Fibroblast of lung (primary cell): ENCODE measurements around the gene ACSS3. TPM values are rescaled to one million over a fixed set of nuclear protein-coding genes. Genes with fewer than 3 reads are reported as not detected.

ENCODE experiments used
- DNase-seq, 2 donors: peaks; one replicate each; pipeline versions ENCODE4 v3.0.0 to v3.0.0-alpha.2; 2010; ENCODE audit warnings: low read depth in 2 of 2
- H2AFZ ChIP-seq: 2 replicates; pipeline ENCODE4 v1.5.1; 2012; ENCODE audit warnings: low read length, control low read depth, inconsistent platforms
- H3K27ac ChIP-seq: 2 replicates; pipeline ENCODE4 v1.5.1; 2011; ENCODE audit warnings: low read length, control low read depth; ENCODE audit not compliant: insufficient read depth
- H3K27me3 ChIP-seq: 2 replicates; pipeline ENCODE4 v1.5.1; 2011; ENCODE audit warnings: mild to moderate bottlenecking, low read length; ENCODE audit not compliant: control insufficient read depth, insufficient read depth
- H3K36me3 ChIP-seq: 2 replicates; pipeline ENCODE4 v1.5.1; 2011; ENCODE audit warnings: low read length; ENCODE audit not compliant: control insufficient read depth, insufficient read depth
- H3K4me1 ChIP-seq: 2 replicates; pipeline ENCODE4 v1.5.1; 2011; ENCODE audit warnings: low read length; ENCODE audit not compliant: control insufficient read depth, insufficient read depth; ENCODE audit errors: extremely low read depth
- H3K4me2 ChIP-seq: 2 replicates; pipeline ENCODE4 v1.5.1; 2011; ENCODE audit warnings: low read length, control low read depth; ENCODE audit not compliant: insufficient read depth; ENCODE audit errors: extremely low read depth
- H3K4me3 ChIP-seq, 4 experiments: fragments of 200-600 bp in 1 of 4; sonication (generic) in 1 of 4; replicated peaks in 1 of 4; 2 replicates each; pipeline ENCODE4 v1.5.1; 2011 to 2016; ENCODE audit warnings: low read length in 4 of 4, low read depth in 3 of 4, mild to moderate bottlenecking in 3 of 4, control low read depth in 2 of 4, inconsistent platforms in 1 of 4, mixed read lengths in 1 of 4; ENCODE audit not compliant: insufficient read depth in 1 of 4; ENCODE audit errors: control extremely low read depth in 1 of 4
- H3K79me2 ChIP-seq: 2 replicates; pipeline ENCODE4 v1.5.1; 2012; ENCODE audit warnings: mild to moderate bottlenecking, low read length, inconsistent platforms; ENCODE audit not compliant: control insufficient read depth, insufficient read depth
- H3K9ac ChIP-seq: 2 replicates; pipeline ENCODE4 v1.5.1; 2011; ENCODE audit warnings: mild to moderate bottlenecking, low read length, control low read depth; ENCODE audit not compliant: insufficient read depth
- H3K9me3 ChIP-seq: 2 replicates; pipeline ENCODE4 v1.5.1; 2012; ENCODE audit warnings: low read depth, low read length; ENCODE audit not compliant: control insufficient read depth, insufficient read depth
- H4K20me1 ChIP-seq: 2 replicates; pipeline ENCODE4 v1.5.1; 2011; ENCODE audit warnings: low read length; ENCODE audit not compliant: control insufficient read depth, insufficient read depth; ENCODE audit errors: extremely low read depth
- EZH2 ChIP-seq: IDR thresholded peaks from 2 replicates; pipeline ENCODE4 v1.5.1; 2012; ENCODE audit warnings: low read length, control low read depth, mild to moderate bottlenecking; ENCODE audit errors: missing control alignments
- polyA plus RNA-seq, 2 donors: library from polyadenylated mRNA; depleted of rRNA in 1 of 2; stranded (reverse) in 1 of 2; unstranded in 1 of 2; fragments of >200 nt; gene quantifications; 2 replicates each; pipeline ENCODE4 v1.2.1, GENCODE V29; 2011 to 2012; ENCODE audit warnings: missing spikeins in 1 of 2
- total RNA-seq: library from RNA; depleted of rRNA; stranded (reverse); fragments of >200 nt; gene quantifications from 2 replicates; pipeline ENCODE4 v1.2.1, GENCODE V29; 2014
- TF ChIP-seq, protein P1 (sequence below), 2 donors: IDR thresholded peaks in 1 of 2; conservative IDR thresholded peaks in 1 of 2; 1 replicate in 1 of 2; 2 replicates in 1 of 2; pipeline ENCODE4 v1.5.1; 2011 to 2012; ENCODE audit warnings: low read length in 2 of 2, control low read depth in 1 of 2, inconsistent platforms in 1 of 2, low read depth in 1 of 2, mild to moderate bottlenecking in 1 of 2

The ACSS3 gene
- total and polyA plus RNA-seq, 2 donors (not counting 1 experiment from before 2014, with no cell fraction given) = 10.3 to 47.4 TPM

DNA sequence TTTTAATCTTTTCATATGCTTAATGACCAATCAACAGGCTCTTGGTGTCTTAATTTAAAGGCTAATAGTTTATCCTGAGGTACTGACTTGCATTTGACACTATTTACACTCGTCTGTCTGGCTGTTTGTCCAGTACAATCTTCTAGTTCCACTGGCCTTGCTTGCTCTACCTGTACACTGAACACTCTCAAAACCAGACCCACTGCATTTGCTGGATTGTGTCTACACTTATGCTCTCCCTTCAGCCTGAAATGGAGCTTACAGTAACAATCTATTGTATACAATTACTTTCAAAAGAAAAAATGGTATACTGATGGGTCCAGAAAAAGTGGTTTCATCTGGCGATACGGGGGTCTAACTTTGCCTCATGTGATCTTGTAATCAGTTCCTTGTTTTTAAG, 2.3 kb upstream of the ACSS3 start:
- TF ChIP-seq EZH2 = no peak
- TF ChIP-seq, protein P1, sequence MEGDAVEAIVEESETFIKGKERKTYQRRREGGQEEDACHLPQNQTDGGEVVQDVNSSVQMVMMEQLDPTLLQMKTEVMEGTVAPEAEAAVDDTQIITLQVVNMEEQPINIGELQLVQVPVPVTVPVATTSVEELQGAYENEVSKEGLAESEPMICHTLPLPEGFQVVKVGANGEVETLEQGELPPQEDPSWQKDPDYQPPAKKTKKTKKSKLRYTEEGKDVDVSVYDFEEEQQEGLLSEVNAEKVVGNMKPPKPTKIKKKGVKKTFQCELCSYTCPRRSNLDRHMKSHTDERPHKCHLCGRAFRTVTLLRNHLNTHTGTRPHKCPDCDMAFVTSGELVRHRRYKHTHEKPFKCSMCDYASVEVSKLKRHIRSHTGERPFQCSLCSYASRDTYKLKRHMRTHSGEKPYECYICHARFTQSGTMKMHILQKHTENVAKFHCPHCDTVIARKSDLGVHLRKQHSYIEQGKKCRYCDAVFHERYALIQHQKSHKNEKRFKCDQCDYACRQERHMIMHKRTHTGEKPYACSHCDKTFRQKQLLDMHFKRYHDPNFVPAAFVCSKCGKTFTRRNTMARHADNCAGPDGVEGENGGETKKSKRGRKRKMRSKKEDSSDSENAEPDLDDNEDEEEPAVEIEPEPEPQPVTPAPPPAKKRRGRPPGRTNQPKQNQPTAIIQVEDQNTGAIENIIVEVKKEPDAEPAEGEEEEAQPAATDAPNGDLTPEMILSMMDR (conservative IDR thresholded peaks at IDR 0.05 in 1 of 2, IDR thresholded peaks at IDR 0.05 in 1 of 2; ENCODE audit: low read depth in 1 of 2, low read length in 2 of 2) = no peak
- H3K9me3 ChIP-seq = no peaks in the 10 kb centered on the region
- no peak overlapping the region for H3K27ac ChIP-seq

DNA sequence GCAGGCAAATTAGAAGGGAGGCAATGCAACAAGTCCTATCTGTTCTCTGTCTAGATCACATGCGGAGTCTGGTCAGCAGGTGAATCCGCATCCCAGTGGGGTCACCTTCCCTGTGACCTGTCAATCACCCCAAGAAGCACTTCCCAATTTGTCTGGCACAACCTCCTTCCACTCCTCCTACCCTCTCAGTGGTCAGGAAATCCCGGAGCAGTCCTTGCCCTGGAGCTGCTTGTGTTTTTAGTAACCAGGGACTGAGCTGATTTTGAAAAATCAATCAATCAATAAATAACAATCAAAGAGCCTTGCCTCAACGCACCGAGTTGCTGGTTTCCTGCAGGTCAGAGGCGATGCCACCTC, 572 bp upstream of the ACSS3 start:
- no peaks in the 10 kb centered on the region for H3K9me3 ChIP-seq
- no peak for TF ChIP-seq EZH2
- TF ChIP-seq, protein P1 (conservative IDR thresholded peaks at IDR 0.05 in 1 of 2, IDR thresholded peaks at IDR 0.05 in 1 of 2; ENCODE audit: low read depth in 1 of 2, low read length in 2 of 2) = no peak
- peak overlapping the region; percentile 59 to 83 (median 68) for H3K4me3 ChIP-seq
- no peaks in the 10 kb centered on the region for H3K27me3 ChIP-seq
- peak overlapping the region; percentile 97 for H2AFZ ChIP-seq
- no peaks in the 10 kb centered on the region for H3K79me2 ChIP-seq
- DNase-seq = peak; percentile 49 to 61
- no peak overlapping the region for H3K27ac ChIP-seq
- H3K4me1 ChIP-seq = peaks cover 7% of the 10 kb centered on the region
- H3K9ac ChIP-seq = no peak overlapping the region
- H4K20me1 ChIP-seq = no peaks in the 10 kb centered on the region
- H3K36me3 ChIP-seq = no peaks in the 10 kb centered on the region
- H3K4me2 ChIP-seq = peak overlapping the region; percentile 88

More for the DNA sequence above, 2.3 kb upstream of the ACSS3 start:
- Histone ChIP-seq H3K4me2 (no peak overlapping the region), H4K20me1 (no peaks in the 10 kb centered on the region), H3K27me3 (no peaks in the 10 kb centered on the region), H3K4me1 (peaks cover 7% of the 10 kb centered on the region), H3K4me3 (no peak overlapping the region), H2AFZ (no peak overlapping the region), H3K36me3 (no peaks in the 10 kb centered on the region), H3K9ac (no peak overlapping the region), H3K79me2 (no peaks in the 10 kb centered on the region)
- no peak for DNase-seq

DNA sequence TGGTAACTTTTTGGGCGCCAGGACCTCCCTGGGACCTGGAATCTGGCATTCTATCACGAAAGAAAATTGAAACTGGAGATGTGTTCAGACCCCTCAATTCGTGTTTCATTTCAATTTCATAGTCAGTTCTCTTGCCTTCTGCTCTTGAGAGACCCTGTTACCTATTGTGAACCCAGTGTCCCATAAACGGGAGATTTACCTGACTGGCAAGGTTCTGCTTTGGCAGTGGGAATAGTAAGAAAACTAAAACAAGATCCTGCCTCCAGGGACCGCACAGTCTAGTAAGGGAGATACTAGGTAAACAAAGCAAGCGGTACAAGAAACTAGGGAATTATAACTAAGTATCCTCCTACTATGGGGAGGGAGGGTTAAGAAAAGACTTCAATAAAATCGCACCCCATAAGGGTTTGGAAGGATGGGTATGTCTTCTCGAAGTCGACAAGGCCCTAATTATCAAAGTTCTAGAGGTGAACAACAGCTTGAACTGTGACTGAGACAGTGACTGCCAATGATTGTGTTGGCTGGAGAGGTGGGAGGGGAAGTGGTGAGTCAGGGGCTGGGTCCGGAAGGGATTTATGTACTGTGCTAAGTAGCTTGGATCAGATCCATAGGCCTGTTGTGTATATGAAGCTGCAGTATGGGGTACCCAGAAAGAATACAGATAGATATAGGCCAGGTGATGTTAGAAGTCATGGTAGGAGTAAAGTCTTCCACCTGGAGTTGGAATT, 754 bp downstream of the ACSS3 start:
- Histone ChIP-seq H4K20me1 (no peaks in the 10 kb centered on the region), H3K36me3 (no peaks in the 10 kb centered on the region), H3K79me2 (no peaks in the 10 kb centered on the region), H2AFZ (peak overlapping the region; percentile 97), H3K4me1 (peaks cover 7% of the 10 kb centered on the region), H3K9me3 (no peaks in the 10 kb centered on the region), H3K27ac (peak overlapping the region; percentile 41), H3K27me3 (no peaks in the 10 kb centered on the region), H3K4me2 (peak overlapping the region; percentile 88), H3K4me3 (peak overlapping the region; percentile 59 to 83 (median 68)), H3K9ac (peak overlapping the region; percentile 62)
- DNase-seq = peak; percentile 67 to 77
- TF ChIP-seq EZH2 = no peak
- TF ChIP-seq, protein P1 (conservative IDR thresholded peaks at IDR 0.05 in 1 of 2, IDR thresholded peaks at IDR 0.05 in 1 of 2; ENCODE audit: low read depth in 1 of 2, low read length in 2 of 2) = no peak
